ENCODE measurements around the gene GDF2. TPM values are rescaled to one million over a fixed set of nuclear protein-coding genes. Genes with fewer than 3 reads are reported as not detected.

GDF2 gene
- total and polyA plus RNA-seq, 2 experiments from 2014 or later = not detected

- TF ChIP-seq ZNF462 (CRISPR knock-in tag; IDR thresholded peaks at IDR 0.05) = no peak
- TF ChIP-seq ETS1 (IDR thresholded peaks at IDR 0.05) = no peak
- TF ChIP-seq CREB1 (CRISPR knock-in tag; IDR thresholded peaks at IDR 0.05; ENCODE audit: low read depth) = no peak
- no peak for TF ChIP-seq STAT1 (IDR thresholded peaks at IDR 0.05; ENCODE audit: unreplicated experiment)
- no peak for TF ChIP-seq ZNF114 (CRISPR knock-in tag; IDR thresholded peaks at IDR 0.05)
- no peak for TF ChIP-seq POLR2AphosphoS5 (IDR thresholded peaks at IDR 0.05; ENCODE audit: low read depth)
- no peak for TF ChIP-seq REST (IDR thresholded peaks at IDR 0.05; ENCODE audit: unreplicated experiment)
Measured at GRCh38 chr10:47287365-47287802, 34.9 kb upstream of the GDF2 start (continued).

Data from GM23338 (cell line).